ENCODE measurements around the gene QKI.

DNA sequence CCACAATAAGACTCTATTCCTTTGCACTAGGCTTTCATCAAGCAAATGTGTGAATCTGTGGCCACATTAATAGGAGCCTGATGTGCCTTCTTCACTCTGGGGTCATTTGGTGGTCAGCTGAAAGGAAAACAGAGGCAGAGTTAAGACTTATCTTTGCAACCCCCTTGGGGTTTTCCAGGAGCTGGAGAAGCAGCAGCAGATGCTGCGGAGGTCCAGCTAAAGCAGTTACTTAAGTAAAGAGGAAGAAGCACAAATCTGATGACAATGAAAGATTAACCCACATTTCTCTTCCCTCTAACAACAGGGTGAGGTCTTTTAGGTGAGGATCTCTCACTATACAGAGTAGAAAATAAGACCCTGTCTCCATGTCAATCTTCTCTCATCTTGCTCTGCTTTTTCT lies 45.4 kb upstream of the QKI start:
- TF ChIP-seq CTCF (optimal IDR thresholded peaks at IDR 0.05 in 1 of 3, IDR thresholded peaks at IDR 0.05 in 1 of 3, conservative IDR thresholded peaks at IDR 0.05 in 1 of 3; ENCODE audit: extremely low read depth in 1 of 3, insufficient read depth in 2 of 3, low read length in 3 of 3) (no peak), EZH2 (IDR thresholded peaks at IDR 0.05; ENCODE audit: low read length) (no peak)

Data from keratinocyte (primary cell).